Muscle layer of colon (tissue), 2 donors: ENCODE results near the gene COL6A6.

Experiments
- H3K27ac ChIP-seq: one replicate; pipeline ENCODE4 v1.7.0; 2013; ENCODE audit warnings: low read depth, mild to moderate bottlenecking, low read length, moderate library complexity
- H3K27me3 ChIP-seq, 2 donors: one replicate each; pipeline ENCODE4 v1.7.0; 2013; ENCODE audit warnings: low read length in 2 of 2, mild to moderate bottlenecking in 2 of 2; ENCODE audit not compliant: insufficient read depth in 2 of 2, control insufficient read depth in 1 of 2
- H3K36me3 ChIP-seq: one replicate; pipeline ENCODE4 v1.7.0; 2013; ENCODE audit warnings: mild to moderate bottlenecking, low read length; ENCODE audit not compliant: insufficient read depth
- H3K4me1 ChIP-seq: one replicate; pipeline ENCODE4 v1.7.0; 2013; ENCODE audit warnings: mild to moderate bottlenecking, low read length; ENCODE audit not compliant: insufficient read depth
- H3K4me3 ChIP-seq, 2 donors: one replicate each; pipeline ENCODE4 v1.7.0; 2013; ENCODE audit warnings: low read length in 2 of 2, low read depth in 1 of 2, mild to moderate bottlenecking in 1 of 2, moderate library complexity in 1 of 2
- H3K9ac ChIP-seq: one replicate; pipeline ENCODE4 v1.7.0; 2013; ENCODE audit warnings: low read length
- H3K9me3 ChIP-seq: one replicate; pipeline ENCODE4 v1.7.0; 2013; ENCODE audit warnings: mild to moderate bottlenecking, low read length
- donor health status: abdominal sarcoma.
- donor health status: Adenocarcinoma of cecum.

The COL6A6 gene, protein sequence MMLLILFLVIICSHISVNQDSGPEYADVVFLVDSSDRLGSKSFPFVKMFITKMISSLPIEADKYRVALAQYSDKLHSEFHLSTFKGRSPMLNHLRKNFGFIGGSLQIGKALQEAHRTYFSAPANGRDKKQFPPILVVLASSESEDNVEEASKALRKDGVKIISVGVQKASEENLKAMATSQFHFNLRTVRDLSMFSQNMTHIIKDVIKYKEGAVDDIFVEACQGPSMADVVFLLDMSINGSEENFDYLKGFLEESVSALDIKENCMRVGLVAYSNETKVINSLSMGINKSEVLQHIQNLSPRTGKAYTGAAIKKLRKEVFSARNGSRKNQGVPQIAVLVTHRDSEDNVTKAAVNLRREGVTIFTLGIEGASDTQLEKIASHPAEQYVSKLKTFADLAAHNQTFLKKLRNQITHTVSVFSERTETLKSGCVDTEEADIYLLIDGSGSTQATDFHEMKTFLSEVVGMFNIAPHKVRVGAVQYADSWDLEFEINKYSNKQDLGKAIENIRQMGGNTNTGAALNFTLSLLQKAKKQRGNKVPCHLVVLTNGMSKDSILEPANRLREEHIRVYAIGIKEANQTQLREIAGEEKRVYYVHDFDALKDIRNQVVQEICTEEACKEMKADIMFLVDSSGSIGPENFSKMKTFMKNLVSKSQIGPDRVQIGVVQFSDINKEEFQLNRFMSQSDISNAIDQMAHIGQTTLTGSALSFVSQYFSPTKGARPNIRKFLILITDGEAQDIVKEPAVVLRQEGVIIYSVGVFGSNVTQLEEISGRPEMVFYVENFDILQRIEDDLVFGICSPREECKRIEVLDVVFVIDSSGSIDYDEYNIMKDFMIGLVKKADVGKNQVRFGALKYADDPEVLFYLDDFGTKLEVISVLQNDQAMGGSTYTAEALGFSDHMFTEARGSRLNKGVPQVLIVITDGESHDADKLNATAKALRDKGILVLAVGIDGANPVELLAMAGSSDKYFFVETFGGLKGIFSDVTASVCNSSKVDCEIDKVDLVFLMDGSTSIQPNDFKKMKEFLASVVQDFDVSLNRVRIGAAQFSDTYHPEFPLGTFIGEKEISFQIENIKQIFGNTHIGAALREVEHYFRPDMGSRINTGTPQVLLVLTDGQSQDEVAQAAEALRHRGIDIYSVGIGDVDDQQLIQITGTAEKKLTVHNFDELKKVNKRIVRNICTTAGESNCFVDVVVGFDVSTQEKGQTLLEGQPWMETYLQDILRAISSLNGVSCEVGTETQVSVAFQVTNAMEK (N-terminal part only)

DNA sequence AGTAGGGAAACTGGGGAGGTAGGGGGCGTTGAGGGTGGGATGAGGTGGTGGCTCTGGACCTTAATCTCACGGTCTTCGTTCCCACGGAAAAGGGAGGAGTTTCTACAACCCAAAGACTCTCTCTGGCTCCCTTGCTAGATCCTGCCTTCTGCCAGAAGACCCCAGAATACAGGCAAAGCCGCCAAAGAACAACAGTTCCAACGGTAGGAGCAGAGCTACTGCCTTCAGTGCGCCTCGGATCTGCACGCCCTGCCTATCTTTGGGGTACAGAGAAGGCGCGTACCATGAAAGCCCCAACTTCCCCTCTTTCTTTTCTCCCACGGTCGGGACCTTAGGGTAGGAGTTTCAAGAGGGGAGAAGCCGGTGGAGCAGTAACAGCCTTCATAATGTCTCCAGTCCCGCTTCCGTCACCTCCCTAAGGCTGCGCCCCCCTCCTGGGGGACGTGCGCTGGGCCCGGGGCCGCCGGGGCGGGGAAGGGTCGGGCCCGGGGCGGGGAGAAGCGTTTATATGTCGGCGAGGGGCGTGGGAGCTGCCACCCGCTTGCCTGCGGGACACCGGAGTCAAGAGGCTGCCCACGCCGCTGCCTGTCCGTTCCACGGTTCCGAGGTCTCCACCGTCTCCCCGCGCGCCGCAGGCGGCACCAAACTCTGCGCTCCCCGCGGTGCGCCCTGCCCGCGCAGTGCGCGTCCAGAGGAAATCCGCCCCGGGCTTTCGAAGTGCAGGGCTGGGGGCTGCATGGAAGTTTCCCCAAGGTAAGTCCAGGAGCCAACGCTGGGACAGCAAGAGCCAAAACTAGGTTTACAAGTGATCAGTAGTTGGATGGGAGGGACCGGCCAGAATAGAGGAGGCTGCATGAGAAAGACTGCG lies at the start of gene COL6A6:
COL6A6 (plus strand) TSS at position 533 of the 868 bp plus-strand sequence. CDS start 43,188 bp downstream, outside the sequence.
- Histone ChIP-seq H3K4me1 (no peaks in the 10 kb centered on the region), H3K9ac (no peak within 1 kb of the TSS), H3K9me3 (no peaks in the 10 kb centered on the region), H3K4me3 (no peak within 1 kb of the TSS), H3K27me3 (peaks cover 7 to 15% of the 10 kb centered on the region in 2 donors), H3K27ac (no peak within 1 kb of the TSS), H3K36me3 (no peaks in the 10 kb centered on the region)

DNA sequence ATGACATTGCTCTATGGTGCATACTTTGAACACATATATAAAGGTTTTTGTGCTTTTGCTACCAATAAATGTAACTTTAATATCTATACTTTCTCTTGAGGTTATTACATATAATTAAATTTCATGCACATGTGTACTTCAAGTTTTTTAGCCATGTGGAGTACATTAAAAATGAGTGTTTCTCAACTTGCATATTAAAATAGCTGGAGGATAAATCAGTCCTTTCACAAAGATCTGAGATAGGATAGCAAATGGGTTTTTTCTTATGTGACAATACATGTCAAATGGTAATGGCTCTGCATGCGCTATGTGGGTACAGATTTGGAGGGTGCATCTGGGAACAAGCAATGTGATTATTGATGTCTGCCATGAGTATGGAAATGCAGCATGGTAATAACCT lies 48.7 kb upstream of the COL6A6 start:
- Histone ChIP-seq H3K4me1 (no peaks in the 10 kb centered on the region), H3K36me3 (no peaks in the 10 kb centered on the region), H3K9ac (no peak overlapping the region), H3K27ac (no peak overlapping the region), H3K4me3 (no peak overlapping the region), H3K27me3 (no peaks in the 10 kb centered on the region), H3K9me3 (no peaks in the 10 kb centered on the region)

DNA sequence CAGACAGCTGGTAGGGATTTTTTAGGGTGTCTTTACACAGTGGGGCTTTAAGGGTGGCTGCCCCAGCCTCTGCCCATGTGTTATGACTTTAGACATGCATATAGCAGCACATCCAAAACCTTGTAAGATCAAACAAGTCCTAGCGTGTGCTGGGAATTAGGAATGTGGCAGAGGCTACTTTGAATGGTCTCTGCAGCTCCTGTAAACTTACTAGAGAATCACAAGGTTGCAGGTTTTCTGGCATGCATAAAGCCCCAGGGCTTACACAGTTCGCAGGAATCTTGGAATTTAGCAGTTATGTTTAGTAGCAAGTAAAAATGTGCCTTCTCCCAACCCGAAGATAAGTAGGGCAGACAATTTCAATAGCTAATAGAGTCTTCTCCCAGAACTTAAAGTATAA lies 46.9 kb upstream of the COL6A6 start:
- H3K4me3 ChIP-seq = no peak overlapping the region
- no peaks in the 10 kb centered on the region for H3K27me3 ChIP-seq
- no peaks in the 10 kb centered on the region for H3K36me3 ChIP-seq

DNA sequence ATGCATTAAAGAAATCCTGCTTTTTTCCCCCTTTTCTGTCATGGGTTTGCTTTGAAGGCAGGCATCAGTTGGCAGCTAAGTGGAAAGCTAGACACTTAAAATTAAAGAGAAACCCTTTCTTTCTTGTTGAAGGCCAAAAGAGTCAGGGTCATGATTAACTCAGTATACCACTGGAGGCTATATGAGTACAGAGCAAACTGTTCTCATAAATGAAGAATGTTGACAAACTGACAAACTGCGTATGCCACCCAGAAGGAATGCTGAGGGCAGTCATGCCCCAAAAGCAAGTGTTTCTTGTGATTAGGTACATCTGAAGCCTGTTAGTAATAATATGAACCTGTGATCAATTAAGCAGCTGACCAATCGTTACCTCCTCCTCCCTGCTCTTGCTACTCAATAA lies 43.6 kb upstream of the COL6A6 start:
- no peaks in the 10 kb centered on the region for H3K9me3 ChIP-seq
- no peak overlapping the region for H3K9ac ChIP-seq
- no peaks in the 10 kb centered on the region for H3K36me3 ChIP-seq
- no peaks in the 10 kb centered on the region for H3K4me1 ChIP-seq
- H3K4me3 ChIP-seq = no peak overlapping the region
- no peaks in the 10 kb centered on the region for H3K27me3 ChIP-seq
- H3K27ac ChIP-seq = no peak overlapping the region

More for the DNA sequence above, 46.9 kb upstream of the COL6A6 start:
- Histone ChIP-seq H3K4me1 (no peaks in the 10 kb centered on the region), H3K9ac (no peak overlapping the region), H3K27ac (no peak overlapping the region), H3K9me3 (no peaks in the 10 kb centered on the region)

DNA sequence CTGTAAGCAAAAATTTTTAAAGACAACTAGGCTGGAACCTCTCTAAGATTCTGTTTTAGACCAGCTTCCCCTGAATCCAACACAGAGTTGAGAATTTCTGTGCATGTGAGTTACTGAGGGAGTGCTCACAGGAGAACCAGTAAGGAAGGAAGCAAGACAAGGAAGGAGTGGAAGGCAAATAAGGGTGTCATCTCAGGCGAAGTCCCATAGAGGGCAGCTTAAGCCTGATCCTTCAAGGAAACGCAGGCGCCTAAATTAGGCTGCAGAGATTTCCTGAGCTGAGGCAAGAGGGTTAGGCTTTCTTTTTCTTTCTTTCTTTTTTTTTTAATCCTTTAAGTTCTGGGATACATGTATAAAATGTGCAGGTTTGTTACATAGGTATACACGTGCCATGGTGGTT lies 36.2 kb upstream of the COL6A6 start:
- Histone ChIP-seq H3K4me1 (no peaks in the 10 kb centered on the region), H3K36me3 (no peaks in the 10 kb centered on the region), H3K4me3 (no peak overlapping the region), H3K9ac (no peak overlapping the region), H3K27me3 (no peaks in the 10 kb centered on the region), H3K9me3 (no peaks in the 10 kb centered on the region), H3K27ac (no peak overlapping the region)

DNA sequence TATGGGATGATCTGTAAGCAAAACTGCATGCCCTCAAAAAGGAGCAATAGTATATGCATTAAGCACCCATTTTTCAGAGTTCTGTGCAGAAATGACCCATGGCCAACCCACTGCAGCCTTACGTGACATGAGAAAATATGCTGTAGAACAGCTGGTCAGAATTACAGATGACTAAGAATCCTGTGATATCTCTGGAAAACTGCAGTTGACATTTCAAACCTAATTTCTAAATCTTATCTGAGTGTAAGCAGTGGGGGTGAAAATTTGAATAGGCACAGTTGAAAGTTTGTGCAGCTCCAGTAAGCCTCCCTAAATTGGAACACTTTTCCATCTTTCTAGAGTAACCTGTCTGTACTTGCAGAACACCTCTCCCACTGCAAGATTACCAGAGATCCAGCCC lies 28.7 kb upstream of the COL6A6 start:
- H3K4me3 ChIP-seq = no peak overlapping the region
- no peaks in the 10 kb centered on the region for H3K4me1 ChIP-seq
- no peaks in the 10 kb centered on the region for H3K9me3 ChIP-seq
- no peak overlapping the region for H3K27ac ChIP-seq
- no peak overlapping the region for H3K9ac ChIP-seq
- no peaks in the 10 kb centered on the region for H3K27me3 ChIP-seq
- H3K36me3 ChIP-seq = no peaks in the 10 kb centered on the region

DNA sequence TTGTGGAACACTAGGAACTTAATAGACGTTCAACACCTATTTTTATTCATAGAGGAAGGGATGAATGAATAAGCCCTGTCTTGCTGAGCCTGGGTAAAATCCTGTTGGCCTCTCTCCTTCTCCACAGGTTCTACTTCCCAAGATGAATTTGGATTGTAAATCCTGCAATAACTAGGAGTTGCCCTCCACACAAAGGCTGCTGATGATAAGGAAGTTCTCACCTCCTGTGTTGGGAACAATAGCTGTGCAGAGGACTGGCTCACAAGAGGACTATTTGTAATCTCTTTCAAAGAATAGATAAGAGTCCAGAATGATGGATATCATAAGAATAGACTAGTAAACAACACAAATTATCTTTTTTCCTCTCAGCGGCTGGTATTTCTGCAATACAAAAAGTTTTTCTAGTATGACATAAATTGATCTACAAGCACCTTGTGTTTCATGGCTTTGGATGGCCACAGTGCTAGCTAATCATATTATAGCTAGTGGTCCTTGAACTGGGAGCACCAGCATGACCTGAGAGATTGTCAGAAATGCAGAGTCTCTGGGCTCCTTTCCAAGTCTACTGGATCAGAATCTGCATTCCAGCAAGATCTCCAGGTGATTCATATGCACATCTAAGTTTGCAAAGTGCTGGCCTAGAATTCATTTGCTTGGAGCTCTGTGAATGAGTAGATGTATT lies 28.1 kb upstream of the COL6A6 start:
- Histone ChIP-seq H3K4me3 (no peak overlapping the region), H3K27me3 (no peaks in the 10 kb centered on the region), H3K36me3 (no peaks in the 10 kb centered on the region), H3K9ac (no peak overlapping the region), H3K9me3 (no peaks in the 10 kb centered on the region), H3K4me1 (no peaks in the 10 kb centered on the region), H3K27ac (no peak overlapping the region)

DNA sequence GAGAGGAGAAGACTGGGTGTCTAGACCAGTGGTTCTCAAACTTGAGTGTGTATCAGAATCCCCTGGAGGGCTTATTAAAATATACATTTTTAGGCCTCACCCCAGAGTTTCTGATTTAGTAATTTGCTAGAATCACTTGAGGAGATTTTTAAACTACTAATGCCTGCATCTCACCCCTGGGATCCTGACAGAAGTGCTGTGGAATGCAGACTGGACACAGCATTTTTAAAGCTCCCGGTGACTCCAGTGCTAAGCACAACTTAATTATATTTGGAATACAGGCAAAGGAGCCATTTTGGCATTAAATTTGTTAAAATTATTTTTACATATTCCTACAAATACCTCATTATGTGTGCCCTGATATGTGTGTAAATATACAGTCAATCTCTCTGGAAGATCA lies 26.7 kb upstream of the COL6A6 start:
- no peak overlapping the region for H3K4me3 ChIP-seq
- H3K9ac ChIP-seq = no peak overlapping the region
- H3K4me1 ChIP-seq = no peaks in the 10 kb centered on the region
- H3K36me3 ChIP-seq = no peaks in the 10 kb centered on the region
- H3K9me3 ChIP-seq = no peaks in the 10 kb centered on the region
- H3K27me3 ChIP-seq = no peaks in the 10 kb centered on the region
- no peak overlapping the region for H3K27ac ChIP-seq

DNA sequence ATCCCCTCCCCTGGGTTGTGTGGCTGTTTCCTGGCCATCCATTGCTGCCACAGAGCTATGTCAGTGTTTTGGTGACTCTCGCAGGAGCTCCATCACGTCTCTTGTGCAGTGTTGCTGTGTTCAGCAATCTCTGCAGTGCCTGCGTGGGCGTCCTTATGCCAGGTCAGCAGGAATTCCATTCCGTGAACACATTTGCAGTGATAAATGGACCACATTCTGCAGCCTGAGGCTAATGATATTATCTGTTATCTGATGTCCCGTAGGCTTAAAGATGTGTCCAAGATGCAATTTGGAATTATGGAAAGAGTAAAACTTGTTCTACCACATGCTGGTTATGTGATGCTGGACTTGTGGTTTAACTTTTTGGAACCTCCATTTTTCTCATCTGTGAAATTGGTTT lies 25.5 kb upstream of the COL6A6 start:
- Histone ChIP-seq H3K4me1 (no peaks in the 10 kb centered on the region), H3K9me3 (no peaks in the 10 kb centered on the region), H3K27ac (no peak overlapping the region), H3K27me3 (no peaks in the 10 kb centered on the region), H3K36me3 (no peaks in the 10 kb centered on the region), H3K4me3 (no peak overlapping the region), H3K9ac (no peak overlapping the region)

DNA sequence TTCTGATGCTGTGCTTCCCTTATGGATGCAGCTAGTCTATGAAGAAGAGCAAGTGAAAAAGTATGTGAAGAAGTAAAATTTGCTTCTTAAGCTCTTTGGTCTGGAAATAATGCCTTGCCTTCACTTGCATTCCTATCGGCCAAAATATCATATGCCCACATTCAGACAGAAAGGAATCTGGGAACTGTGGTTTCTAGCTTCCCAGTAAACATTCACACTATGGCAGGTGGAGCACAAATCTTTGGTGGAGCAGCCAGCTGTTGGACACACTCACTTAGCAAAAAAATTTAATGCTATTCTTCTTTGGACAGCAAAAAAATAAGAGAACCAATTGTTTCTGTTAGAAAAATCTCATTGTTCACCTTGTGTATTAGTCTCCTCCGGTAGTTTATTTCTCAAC lies 12.3 kb upstream of the COL6A6 start:
- Histone ChIP-seq H3K4me1 (no peaks in the 10 kb centered on the region), H3K4me3 (no peak overlapping the region), H3K27ac (no peak overlapping the region), H3K36me3 (no peaks in the 10 kb centered on the region), H3K27me3 (no peaks in the 10 kb centered on the region), H3K9ac (no peak overlapping the region), H3K9me3 (no peaks in the 10 kb centered on the region)
